OCI-LY7 (cell line): ENCODE measurements around the gene AOX1. TPM values are rescaled to one million over a fixed set of nuclear protein-coding genes. Genes with fewer than 3 reads are reported as not detected.

Experiments used
- BruUV-seq: library from RNA; stranded (reverse); fragments of 400-500 nt; replicated peaks from 2 replicates; lab custom pipeline; 2021; lab: Mats Ljungman, UMichigan
- CTCF ChIA-PET: fragments of 300-600 bp; sonication (Branson Sonifier 250); formaldehyde crosslinking; loops from one replicate; lab custom pipeline; 2022; ENCODE audit warnings: antibody characterized with exemption; ENCODE audit not compliant: unreplicated experiment; lab: Charles Lee
- POLR2A ChIA-PET: fragments of 300-600 bp; sonication (Branson Sonifier 250); formaldehyde crosslinking; loops from one replicate; lab custom pipeline; 2022; ENCODE audit warnings: antibody characterized with exemption; lab: Charles Lee
- DNase-seq: peaks from one replicate; pipeline ENCODE4 v3.0.0-alpha.2; 2015; ENCODE audit warnings: low spot score
- H2AFZ ChIP-seq: fragments of 200-600 bp; sonication (generic), shearing (Covaris generic); 2 replicates; pipeline ENCODE4 v1.6.1; 2014; ENCODE audit warnings: mild to moderate bottlenecking, antibody characterized with exemption, low read length, moderate library complexity
- H3K27ac ChIP-seq: fragments of 200-600 bp; sonication (generic); 2 replicates; pipeline ENCODE4 v1.5.1; 2014; ENCODE audit warnings: mixed run types, low read depth, mild to moderate bottlenecking, moderate library complexity, low read length, inconsistent platforms; ENCODE audit not compliant: poor library complexity, severe bottlenecking
- H3K36me3 ChIP-seq: fragments of 200-600 bp; sonication (generic); 2 replicates; pipeline ENCODE4 v1.6.1; 2014; ENCODE audit warnings: mild to moderate bottlenecking, antibody characterized with exemption, low read length, moderate library complexity, mixed read lengths; ENCODE audit not compliant: insufficient read depth
- H3K4me1 ChIP-seq: fragments of 200-600 bp; sonication (generic); 2 replicates; pipeline ENCODE4 v1.5.1; 2014; ENCODE audit warnings: mild to moderate bottlenecking, low read length; ENCODE audit not compliant: insufficient read depth, poor library complexity, severe bottlenecking
- H3K4me2 ChIP-seq: fragments of 200-600 bp; sonication (generic); 2 replicates; pipeline ENCODE4 v1.6.1; 2014; ENCODE audit warnings: mild to moderate bottlenecking, low read length
- H3K4me3 ChIP-seq: fragments of 200-600 bp; sonication (generic); 2 replicates; pipeline ENCODE4 v1.5.1; 2014; ENCODE audit warnings: mild to moderate bottlenecking, low read depth, low read length; ENCODE audit not compliant: poor library complexity, severe bottlenecking
- H3K79me2 ChIP-seq: fragments of 200-600 bp; sonication (generic); 2 replicates; pipeline ENCODE4 v1.6.1; 2016; ENCODE audit warnings: low read depth, mild to moderate bottlenecking, low read length, moderate library complexity, mixed read lengths; ENCODE audit not compliant: insufficient read depth
- H3K9me2 ChIP-seq: fragments of 200-600 bp; sonication (generic); 2 replicates; pipeline ENCODE4 v1.6.1; 2016; ENCODE audit warnings: mild to moderate bottlenecking, low read length, mixed read lengths; ENCODE audit not compliant: insufficient read depth
- H3K9me3 ChIP-seq: fragments of 200-600 bp; sonication (generic); 2 replicates; pipeline ENCODE4 v1.6.1; 2014; ENCODE audit warnings: mild to moderate bottlenecking, mixed run types, low read length, mixed read lengths
- H4K20me1 ChIP-seq: fragments of 200-600 bp; sonication (generic); 2 replicates; pipeline ENCODE4 v1.6.1; 2014; ENCODE audit warnings: mild to moderate bottlenecking, antibody characterized with exemption, low read length, moderate library complexity, mixed read lengths; ENCODE audit not compliant: insufficient read depth
- EZH2phosphoT487 ChIP-seq: fragments of 200-600 bp; sonication (generic); IDR thresholded peaks from 2 replicates; pipeline ENCODE4 v1.6.1; 2018; ENCODE audit warnings: low read depth, borderline replicate concordance, mild to moderate bottlenecking, mixed run types, antibody characterized with exemption, low read length, moderate library complexity, mixed read lengths
- intact Hi-C: fragments of 100-400 bp; cut with micrococcal nuclease; formaldehyde crosslinking; loops from one replicate; pipeline ENCODE4 v1.10.0; 2022; ENCODE audit not compliant: unreplicated experiment
- total RNA-seq, 2 experiments: library from RNA; depleted of rRNA in 1 of 2; stranded (reverse); fragments of >200 nt in 1 of 2; shearing (Covaris generic) in 1 of 2; gene quantifications; 2 replicates each; pipeline ENCODE4 v1.2.3, GENCODE V29; 2014 to 2022
- TF ChIP-seq, protein P1 (sequence below): fragments of 200-600 bp; sonication (generic); conservative IDR thresholded peaks from 2 replicates; pipeline ENCODE4 v1.5.1; 2014; ENCODE audit warnings: mild to moderate bottlenecking, antibody characterized with exemption, low read length, moderate library complexity, mixed read lengths

The AOX1 gene
- total RNA-seq, 2 experiments from 2014 or later: 0.06 TPM; not detected in 1

DNA sequence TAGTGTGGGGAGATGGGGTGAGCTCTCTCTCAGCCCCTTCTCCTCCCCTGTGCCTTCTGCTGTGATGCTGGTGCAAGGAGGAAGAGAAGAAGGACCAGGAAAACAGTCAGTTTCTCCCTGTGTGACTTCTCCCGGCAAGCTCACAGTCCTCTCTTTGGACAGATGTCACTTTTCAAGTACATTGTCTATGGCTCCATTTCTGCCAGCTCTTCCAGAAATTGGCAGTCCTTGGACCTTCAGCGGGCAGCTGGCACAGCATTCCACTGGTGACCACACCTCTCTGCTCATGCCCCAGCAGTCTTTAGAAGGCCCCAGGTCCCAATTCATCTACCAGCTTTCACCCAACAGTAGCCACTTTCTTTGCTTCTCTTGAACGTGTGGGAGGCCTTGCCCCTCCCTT lies 63.9 kb downstream of the AOX1 start:
- no peak for DNase-seq
- no peak for TF ChIP-seq EZH2phosphoT487
- TF ChIP-seq, protein P1, sequence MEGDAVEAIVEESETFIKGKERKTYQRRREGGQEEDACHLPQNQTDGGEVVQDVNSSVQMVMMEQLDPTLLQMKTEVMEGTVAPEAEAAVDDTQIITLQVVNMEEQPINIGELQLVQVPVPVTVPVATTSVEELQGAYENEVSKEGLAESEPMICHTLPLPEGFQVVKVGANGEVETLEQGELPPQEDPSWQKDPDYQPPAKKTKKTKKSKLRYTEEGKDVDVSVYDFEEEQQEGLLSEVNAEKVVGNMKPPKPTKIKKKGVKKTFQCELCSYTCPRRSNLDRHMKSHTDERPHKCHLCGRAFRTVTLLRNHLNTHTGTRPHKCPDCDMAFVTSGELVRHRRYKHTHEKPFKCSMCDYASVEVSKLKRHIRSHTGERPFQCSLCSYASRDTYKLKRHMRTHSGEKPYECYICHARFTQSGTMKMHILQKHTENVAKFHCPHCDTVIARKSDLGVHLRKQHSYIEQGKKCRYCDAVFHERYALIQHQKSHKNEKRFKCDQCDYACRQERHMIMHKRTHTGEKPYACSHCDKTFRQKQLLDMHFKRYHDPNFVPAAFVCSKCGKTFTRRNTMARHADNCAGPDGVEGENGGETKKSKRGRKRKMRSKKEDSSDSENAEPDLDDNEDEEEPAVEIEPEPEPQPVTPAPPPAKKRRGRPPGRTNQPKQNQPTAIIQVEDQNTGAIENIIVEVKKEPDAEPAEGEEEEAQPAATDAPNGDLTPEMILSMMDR: no peak
- Histone ChIP-seq H3K36me3 (no peaks in the 10 kb centered on the region), H2AFZ (no peak overlapping the region), H3K27ac (no peak overlapping the region), H3K4me1 (no peaks in the 10 kb centered on the region), H3K9me3 (no peaks in the 10 kb centered on the region), H3K9me2 (no peaks in the 10 kb centered on the region), H3K79me2 (no peaks in the 10 kb centered on the region), H3K4me3 (no peak overlapping the region), H4K20me1 (no peaks in the 10 kb centered on the region), H3K4me2 (no peak overlapping the region)
- CTCF ChIA-PET: no interaction called here
- BruUV-seq: no TSS peak
- POLR2A ChIA-PET: interaction anchor here (0.6 to 1.0 kb wide), 3 partner anchors 11 to 591 kb away, joined by 3 read pairs; no protein-coding TSS in a partner anchor
- intact Hi-C loops: no loop called here

DNA sequence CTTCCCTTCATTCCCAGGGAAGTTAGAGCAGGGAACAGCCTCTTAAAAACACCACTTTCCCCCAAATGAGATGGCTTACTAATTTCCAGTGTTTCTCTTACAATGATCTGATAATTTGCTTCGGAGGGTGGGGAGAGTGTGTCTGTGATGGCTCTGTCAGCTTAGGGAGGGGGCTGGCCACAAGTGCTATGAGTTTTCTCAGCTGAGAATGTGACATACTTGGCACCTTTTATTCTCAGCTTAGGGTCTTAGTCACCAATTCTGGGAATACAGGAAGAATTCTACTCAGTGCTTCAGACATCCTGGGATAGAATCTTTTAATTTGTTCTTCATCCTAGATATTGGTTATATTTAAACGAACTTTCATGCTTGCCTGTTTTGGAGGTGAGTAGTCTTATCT lies 64.4 kb downstream of the AOX1 start:
- no TSS peak for BruUV-seq
- no peak for TF ChIP-seq EZH2phosphoT487
- TF ChIP-seq, protein P1: no peak
- Histone ChIP-seq H3K9me2 (no peaks in the 10 kb centered on the region), H4K20me1 (no peaks in the 10 kb centered on the region), H3K4me3 (no peak overlapping the region), H3K4me2 (no peak overlapping the region), H3K27ac (no peak overlapping the region), H2AFZ (no peak overlapping the region), H3K36me3 (no peaks in the 10 kb centered on the region), H3K79me2 (no peaks in the 10 kb centered on the region), H3K4me1 (no peaks in the 10 kb centered on the region), H3K9me3 (no peaks in the 10 kb centered on the region)
- CTCF ChIA-PET: no interaction called here
- POLR2A ChIA-PET: interaction anchor here (0.6 kb wide), 1 partner anchor 592 kb away, joined by 3 read pairs; no protein-coding TSS in a partner anchor
- intact Hi-C loops: no loop called here
- no peak for DNase-seq

- intact Hi-C loops: no loop called here
- CTCF ChIA-PET: no interaction called here
Measured at GRCh38 chr2:200652158-200652557, 66.3 kb downstream of the AOX1 start.

More at GRCh38 chr2:200652158-200652557, 66.3 kb downstream of the AOX1 start:
- DNase-seq: no peak
- POLR2A ChIA-PET: no interaction called here
- Histone ChIP-seq H3K9me3 (no peaks in the 10 kb centered on the region), H2AFZ (no peak overlapping the region), H3K9me2 (no peaks in the 10 kb centered on the region), H3K27ac (no peak overlapping the region), H3K4me2 (no peak overlapping the region), H3K36me3 (no peaks in the 10 kb centered on the region), H4K20me1 (no peaks in the 10 kb centered on the region), H3K79me2 (no peaks in the 10 kb centered on the region), H3K4me1 (no peaks in the 10 kb centered on the region), H3K4me3 (no peak overlapping the region)
- BruUV-seq: no TSS peak
- no peak for TF ChIP-seq EZH2phosphoT487
- TF ChIP-seq, protein P1: no peak
